GM12872 (cell line): Measurements from ENCODE around the gene CCR5.

Source experiments
- TF ChIP-seq, protein P1 (sequence below): IDR thresholded peaks from 3 replicates; pipeline ENCODE4 v1.5.1; 2011; ENCODE audit warnings: low read depth, mild to moderate bottlenecking, low read length, moderate library complexity; ENCODE audit not compliant: insufficient read depth

CCR5 gene

DNA sequence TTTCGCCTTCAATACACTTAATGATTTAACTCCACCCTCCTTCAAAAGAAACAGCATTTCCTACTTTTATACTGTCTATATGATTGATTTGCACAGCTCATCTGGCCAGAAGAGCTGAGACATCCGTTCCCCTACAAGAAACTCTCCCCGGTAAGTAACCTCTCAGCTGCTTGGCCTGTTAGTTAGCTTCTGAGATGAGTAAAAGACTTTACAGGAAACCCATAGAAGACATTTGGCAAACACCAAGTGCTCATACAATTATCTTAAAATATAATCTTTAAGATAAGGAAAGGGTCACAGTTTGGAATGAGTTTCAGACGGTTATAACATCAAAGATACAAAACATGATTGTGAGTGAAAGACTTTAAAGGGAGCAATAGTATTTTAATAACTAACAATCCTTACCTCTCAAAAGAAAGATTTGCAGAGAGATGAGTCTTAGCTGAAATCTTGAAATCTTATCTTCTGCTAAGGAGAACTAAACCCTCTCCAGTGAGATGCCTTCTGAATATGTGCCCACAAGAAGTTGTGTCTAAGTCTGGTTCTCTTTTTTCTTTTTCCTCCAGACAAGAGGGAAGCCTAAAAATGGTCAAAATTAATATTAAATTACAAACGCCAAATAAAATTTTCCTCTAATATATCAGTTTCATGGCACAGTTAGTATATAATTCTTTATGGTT lies at the start of gene CCR5:
Gene CCR5, plus strand, starts transcription at position 108 of the 680 bp plus-strand sequence. CDS start 1,957 bp downstream, outside the sequence.
- TF ChIP-seq, protein P1, sequence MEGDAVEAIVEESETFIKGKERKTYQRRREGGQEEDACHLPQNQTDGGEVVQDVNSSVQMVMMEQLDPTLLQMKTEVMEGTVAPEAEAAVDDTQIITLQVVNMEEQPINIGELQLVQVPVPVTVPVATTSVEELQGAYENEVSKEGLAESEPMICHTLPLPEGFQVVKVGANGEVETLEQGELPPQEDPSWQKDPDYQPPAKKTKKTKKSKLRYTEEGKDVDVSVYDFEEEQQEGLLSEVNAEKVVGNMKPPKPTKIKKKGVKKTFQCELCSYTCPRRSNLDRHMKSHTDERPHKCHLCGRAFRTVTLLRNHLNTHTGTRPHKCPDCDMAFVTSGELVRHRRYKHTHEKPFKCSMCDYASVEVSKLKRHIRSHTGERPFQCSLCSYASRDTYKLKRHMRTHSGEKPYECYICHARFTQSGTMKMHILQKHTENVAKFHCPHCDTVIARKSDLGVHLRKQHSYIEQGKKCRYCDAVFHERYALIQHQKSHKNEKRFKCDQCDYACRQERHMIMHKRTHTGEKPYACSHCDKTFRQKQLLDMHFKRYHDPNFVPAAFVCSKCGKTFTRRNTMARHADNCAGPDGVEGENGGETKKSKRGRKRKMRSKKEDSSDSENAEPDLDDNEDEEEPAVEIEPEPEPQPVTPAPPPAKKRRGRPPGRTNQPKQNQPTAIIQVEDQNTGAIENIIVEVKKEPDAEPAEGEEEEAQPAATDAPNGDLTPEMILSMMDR, result no peak

DNA sequence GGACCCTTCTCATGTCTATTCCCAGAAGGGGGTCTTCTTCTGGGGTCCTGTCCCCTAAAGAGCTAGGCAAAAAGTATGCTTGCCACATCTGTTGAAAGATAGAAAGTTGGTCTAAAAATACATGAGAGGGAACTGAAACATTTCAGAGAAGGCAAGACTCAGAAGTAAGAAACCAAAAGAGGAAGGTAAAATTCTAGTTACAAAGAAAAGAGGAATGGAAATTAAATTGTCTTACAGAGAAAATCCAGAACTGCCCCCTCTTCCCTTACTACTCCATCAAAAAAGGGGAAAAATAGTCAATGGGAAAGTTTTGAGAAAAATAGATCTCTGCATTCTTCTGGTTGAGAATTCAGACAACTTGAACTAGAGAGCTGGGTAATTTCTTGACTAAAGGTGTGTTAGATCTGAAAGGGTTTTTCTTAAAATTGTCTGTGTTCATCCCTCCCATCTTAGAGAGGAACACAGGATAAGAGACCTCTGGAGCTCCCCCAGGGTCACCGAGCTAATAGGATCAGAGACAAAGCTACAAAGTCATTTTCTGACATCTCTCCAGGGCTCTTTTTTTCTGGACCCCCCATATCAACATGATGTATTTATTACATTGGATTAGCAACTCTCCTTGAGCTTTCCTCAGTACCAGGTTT lies 49.2 kb upstream of the CCR5 start:
- TF ChIP-seq, protein P1, result no peak

DNA sequence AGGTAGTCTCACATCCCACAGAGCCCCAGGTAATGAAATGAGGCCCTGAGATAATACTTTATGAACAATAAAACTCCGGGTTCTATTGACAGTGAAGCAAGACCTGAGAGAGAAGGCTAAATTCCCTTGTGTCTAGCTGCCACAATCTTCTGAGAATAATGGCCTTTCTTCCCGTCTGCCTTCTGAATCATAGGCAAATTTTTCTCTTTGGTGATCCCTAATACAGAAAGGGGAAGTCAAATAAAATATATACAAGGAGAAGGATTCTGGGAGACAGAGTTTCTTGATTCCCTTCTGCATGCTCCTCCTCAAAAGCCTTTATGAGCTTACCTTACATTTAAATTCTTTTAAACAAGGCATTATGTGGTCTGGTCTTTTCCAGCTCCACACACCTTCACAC lies 46.7 kb upstream of the CCR5 start:
- TF ChIP-seq, protein P1, result no peak

DNA sequence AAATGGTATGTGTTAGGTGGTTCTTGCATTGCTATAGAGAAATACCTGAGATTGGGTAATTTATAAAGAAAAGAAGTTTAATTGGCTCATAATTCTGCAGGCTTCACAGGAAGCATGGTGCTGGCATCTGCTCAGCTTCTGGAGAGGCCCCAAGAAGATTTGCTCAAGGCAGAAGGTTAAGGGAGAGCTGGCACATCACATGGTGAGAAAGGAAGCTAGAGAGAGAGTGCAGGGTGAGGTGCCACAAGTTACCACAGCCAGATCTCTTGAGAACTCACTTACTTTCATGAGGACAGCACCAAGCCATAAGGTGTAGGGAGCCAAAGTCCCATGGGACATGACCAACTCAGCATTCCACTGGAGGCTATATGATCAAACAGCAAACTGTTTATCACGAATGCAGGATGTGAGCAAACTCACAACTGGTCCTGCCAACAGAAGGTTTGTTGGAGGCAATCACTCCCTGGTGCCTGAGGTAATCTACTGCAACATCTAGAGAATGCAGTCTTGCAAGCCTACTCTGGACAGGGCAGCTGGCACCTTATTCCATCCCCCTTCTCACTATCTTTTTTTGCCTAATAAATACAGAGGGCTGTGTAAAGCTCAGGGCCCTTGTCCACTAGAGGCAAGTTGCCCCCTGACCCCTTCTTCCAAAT lies 45.0 kb upstream of the CCR5 start:
- TF ChIP-seq, protein P1, result no peak

DNA sequence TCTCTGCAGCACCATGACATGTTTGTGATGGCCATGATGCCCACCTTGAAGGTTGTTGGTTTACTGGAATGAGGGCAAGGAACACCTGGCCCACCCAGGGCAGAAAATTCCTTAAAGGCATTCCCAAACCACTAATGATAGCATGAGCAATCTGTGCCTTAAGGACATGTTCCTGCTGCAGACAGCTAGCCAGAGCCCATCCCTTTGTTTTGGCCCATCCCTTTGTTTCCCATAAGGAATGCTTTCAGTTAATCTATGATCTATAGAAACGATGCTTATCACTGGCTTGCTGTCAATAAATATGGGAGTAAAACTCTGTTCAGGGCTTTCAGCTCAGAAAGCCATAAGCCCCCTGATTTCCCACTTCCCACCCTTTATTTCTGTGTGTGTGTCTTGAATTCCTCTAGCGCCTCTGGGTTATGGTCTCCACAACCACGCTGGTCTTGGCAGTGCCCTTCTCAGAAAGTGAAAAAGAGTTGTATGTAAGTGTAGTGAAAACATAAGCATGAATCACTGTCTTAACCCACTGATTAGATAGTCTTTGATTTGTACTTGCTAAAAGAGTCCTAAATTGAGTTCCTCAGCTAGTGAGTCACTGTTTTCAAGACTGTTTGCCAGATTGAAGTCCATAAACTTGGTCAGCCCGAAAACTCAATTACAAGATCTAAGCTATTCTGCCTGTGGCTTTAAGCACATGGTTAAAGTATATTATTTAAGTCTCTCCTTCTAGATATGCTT lies 35.8 kb upstream of the CCR5 start:
- TF ChIP-seq, protein P1, result no peak

DNA sequence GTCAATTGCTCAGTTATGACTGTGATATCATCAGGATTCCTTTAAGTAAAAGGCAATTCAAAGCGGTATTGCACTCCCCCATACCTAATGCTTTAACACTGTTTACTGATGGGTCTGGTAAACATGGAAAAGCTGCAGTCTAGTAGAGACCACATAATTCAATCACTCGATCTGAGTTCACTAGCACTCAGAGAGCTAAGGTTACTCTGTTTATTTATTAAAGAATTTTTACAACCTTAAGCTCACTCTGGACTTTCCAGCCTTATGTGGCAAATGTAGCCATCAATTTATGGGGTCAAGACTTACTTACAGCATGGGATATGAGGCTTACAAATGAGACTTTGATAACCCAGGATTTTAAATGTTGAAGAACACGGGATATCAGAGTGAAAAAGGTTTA lies 35.2 kb upstream of the CCR5 start:
- TF ChIP-seq, protein P1, result no peak

DNA sequence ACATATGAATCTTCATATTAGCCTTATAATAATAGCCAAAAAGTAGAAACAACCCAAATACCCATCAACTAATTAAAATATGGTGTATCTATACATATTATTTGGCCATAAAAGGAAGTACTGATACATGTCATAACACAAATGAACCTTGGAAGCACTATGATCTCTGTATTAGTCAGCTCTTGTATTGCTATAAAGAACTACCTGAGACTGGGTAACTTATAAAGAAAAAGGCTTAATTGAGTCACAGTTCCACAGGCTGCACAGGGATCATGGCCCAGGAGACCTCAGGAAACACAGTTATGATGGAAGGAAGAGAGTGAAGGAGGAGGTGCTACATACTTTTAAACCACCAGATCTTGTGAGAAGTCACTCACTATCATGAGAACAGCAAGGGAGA lies 32.8 kb upstream of the CCR5 start:
- TF ChIP-seq, protein P1, result no peak
